Neural cell (in vitro differentiated cells): ENCODE results near the gene SCRN2.

Experiments used
- EP300 ChIP-seq: fragments of 450-650 bp; conservative IDR thresholded peaks from 2 replicates; pipeline ENCODE4 v1.6.1; 2014; ENCODE audit warnings: antibody characterized with exemption, mild to moderate bottlenecking, moderate library complexity; ENCODE audit not compliant: poor library complexity, severe bottlenecking
- EZH2 ChIP-seq: fragments of 200-600, 300-800 bp; shearing (Covaris generic), sonication (generic); IDR thresholded peaks from 2 replicates; pipeline ENCODE4 v1.6.1; 2014; ENCODE audit warnings: antibody characterized with exemption, low read length, borderline replicate concordance, mild to moderate bottlenecking; ENCODE audit not compliant: insufficient read depth, poor library complexity, severe bottlenecking
- MXI1 ChIP-seq: fragments of 450-650 bp; conservative IDR thresholded peaks from 2 replicates; pipeline ENCODE4 v1.6.1; 2014; ENCODE audit warnings: antibody characterized with exemption, mild to moderate bottlenecking; ENCODE audit not compliant: poor library complexity, severe bottlenecking
- POLR2AphosphoS5 ChIP-seq: IDR thresholded peaks from 2 replicates; pipeline ENCODE4 v1.6.1; 2012
- RAD21 ChIP-seq: fragments of 450-650 bp; conservative IDR thresholded peaks from 2 replicates; pipeline ENCODE4 v1.6.1; 2014; ENCODE audit warnings: antibody characterized with exemption, mild to moderate bottlenecking, moderate library complexity
- SMC3 ChIP-seq: fragments of 450-650 bp; conservative IDR thresholded peaks from 2 replicates; pipeline ENCODE4 v1.6.1; 2014; ENCODE audit warnings: antibody characterized with exemption, mild to moderate bottlenecking, moderate library complexity; ENCODE audit not compliant: poor library complexity
- TAF1 ChIP-seq: IDR thresholded peaks from 2 replicates; pipeline ENCODE4 v1.6.1; 2012; ENCODE audit warnings: low read depth
- TF ChIP-seq, protein P1 (sequence below): fragments of 450-650 bp; IDR thresholded peaks from 2 replicates; pipeline ENCODE4 v1.5.1; 2014; ENCODE audit warnings: antibody characterized with exemption, mild to moderate bottlenecking, moderate library complexity; ENCODE audit not compliant: poor library complexity, severe bottlenecking
- TF ChIP-seq, protein P2 (sequence below): IDR thresholded peaks from 2 replicates; pipeline ENCODE4 v1.6.1; 2012; ENCODE audit warnings: borderline replicate concordance

GRCh38 chr17:47852113-47852949, 11.3 kb upstream of the SCRN2 start:
- TF ChIP-seq, protein P1, sequence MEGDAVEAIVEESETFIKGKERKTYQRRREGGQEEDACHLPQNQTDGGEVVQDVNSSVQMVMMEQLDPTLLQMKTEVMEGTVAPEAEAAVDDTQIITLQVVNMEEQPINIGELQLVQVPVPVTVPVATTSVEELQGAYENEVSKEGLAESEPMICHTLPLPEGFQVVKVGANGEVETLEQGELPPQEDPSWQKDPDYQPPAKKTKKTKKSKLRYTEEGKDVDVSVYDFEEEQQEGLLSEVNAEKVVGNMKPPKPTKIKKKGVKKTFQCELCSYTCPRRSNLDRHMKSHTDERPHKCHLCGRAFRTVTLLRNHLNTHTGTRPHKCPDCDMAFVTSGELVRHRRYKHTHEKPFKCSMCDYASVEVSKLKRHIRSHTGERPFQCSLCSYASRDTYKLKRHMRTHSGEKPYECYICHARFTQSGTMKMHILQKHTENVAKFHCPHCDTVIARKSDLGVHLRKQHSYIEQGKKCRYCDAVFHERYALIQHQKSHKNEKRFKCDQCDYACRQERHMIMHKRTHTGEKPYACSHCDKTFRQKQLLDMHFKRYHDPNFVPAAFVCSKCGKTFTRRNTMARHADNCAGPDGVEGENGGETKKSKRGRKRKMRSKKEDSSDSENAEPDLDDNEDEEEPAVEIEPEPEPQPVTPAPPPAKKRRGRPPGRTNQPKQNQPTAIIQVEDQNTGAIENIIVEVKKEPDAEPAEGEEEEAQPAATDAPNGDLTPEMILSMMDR, result peak; percentile 9
- TF ChIP-seq EZH2 (no peak), SMC3 (no peak), MXI1 (no peak), POLR2AphosphoS5 (peak; percentile 86), TAF1 (no peak), RAD21 (no peak), EP300 (no peak)
- TF ChIP-seq, protein P2, sequence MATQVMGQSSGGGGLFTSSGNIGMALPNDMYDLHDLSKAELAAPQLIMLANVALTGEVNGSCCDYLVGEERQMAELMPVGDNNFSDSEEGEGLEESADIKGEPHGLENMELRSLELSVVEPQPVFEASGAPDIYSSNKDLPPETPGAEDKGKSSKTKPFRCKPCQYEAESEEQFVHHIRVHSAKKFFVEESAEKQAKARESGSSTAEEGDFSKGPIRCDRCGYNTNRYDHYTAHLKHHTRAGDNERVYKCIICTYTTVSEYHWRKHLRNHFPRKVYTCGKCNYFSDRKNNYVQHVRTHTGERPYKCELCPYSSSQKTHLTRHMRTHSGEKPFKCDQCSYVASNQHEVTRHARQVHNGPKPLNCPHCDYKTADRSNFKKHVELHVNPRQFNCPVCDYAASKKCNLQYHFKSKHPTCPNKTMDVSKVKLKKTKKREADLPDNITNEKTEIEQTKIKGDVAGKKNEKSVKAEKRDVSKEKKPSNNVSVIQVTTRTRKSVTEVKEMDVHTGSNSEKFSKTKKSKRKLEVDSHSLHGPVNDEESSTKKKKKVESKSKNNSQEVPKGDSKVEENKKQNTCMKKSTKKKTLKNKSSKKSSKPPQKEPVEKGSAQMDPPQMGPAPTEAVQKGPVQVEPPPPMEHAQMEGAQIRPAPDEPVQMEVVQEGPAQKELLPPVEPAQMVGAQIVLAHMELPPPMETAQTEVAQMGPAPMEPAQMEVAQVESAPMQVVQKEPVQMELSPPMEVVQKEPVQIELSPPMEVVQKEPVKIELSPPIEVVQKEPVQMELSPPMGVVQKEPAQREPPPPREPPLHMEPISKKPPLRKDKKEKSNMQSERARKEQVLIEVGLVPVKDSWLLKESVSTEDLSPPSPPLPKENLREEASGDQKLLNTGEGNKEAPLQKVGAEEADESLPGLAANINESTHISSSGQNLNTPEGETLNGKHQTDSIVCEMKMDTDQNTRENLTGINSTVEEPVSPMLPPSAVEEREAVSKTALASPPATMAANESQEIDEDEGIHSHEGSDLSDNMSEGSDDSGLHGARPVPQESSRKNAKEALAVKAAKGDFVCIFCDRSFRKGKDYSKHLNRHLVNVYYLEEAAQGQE, result no peak
